SH-SY5Y (cell line): Measurements from ENCODE around the gene ZNF564.

Source experiments
- GATA2 ChIP-seq: IDR thresholded peaks from 2 replicates; pipeline ENCODE4 v1.6.1; 2011; ENCODE audit warnings: mild to moderate bottlenecking, low read depth, low read length
- GATA3 ChIP-seq: IDR thresholded peaks from 2 replicates; pipeline ENCODE4 v1.6.1; 2011; ENCODE audit warnings: low read depth, mild to moderate bottlenecking, low read length, moderate library complexity

ZNF564 gene

DNA sequence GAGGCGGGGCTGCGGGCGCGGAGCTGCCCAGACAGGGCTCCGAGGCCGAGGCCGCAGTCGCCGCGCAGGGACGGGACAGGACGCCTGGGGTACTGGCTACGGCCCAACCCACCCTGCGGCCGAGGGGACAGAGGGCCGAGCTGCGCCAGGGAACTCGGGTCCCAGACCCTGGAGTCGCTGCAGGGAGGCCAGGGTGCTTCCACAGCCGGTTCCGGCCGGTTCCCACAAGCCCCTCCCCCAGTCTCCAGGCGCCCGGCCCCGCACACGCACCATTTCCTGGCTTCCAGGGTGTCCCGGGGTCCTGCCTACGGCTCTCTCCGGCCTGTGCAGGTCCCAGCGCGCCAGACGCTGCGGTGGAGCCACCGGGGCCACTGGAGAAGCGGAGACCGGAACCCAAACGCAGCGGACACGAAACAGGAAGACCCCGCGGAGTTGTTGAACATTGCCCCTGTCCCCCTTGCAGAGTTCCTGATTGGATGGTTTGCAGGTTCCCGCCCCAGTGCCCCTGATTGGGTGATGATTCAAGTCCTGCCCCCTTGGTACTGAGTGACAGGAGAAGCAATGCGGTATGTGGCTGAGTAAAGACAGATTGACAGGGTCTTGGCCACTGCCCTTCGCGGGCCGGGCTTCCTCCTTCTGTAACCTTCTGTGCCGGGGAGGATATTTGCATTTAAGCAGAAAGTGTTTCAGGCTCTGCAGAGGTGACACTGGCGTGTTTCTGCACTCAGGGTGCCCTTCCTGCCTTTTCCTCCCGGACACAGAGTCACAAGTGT, at the start of gene ZNF564:
TSS of gene ZNF564 (minus strand) at position 423 of the 773 bp plus-strand sequence. CDS start at position 273, 150 bp downstream.
- TF ChIP-seq GATA3 = no peak
- TF ChIP-seq GATA2 = no peak

DNA sequence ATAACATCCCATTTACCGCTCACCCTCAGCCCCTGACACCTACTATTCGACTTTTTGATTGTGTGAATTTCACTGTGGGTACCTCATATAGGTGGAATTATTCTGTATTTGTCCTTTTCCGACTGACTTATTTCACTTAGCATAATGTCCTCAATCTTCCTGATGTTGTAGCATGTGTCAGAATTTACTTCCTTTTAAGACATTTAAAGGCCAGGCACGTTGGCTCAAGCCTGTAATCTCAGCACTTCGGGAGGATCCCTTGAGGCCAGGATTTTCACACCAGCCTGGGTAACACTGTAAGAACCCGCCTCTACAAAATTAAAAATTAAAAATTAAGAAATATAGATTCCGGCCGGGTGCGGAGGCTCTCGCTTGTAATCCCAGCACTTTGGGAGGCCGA, 46.3 kb upstream of the ZNF564 start:
- no peak for TF ChIP-seq GATA3
- no peak for TF ChIP-seq GATA2

DNA sequence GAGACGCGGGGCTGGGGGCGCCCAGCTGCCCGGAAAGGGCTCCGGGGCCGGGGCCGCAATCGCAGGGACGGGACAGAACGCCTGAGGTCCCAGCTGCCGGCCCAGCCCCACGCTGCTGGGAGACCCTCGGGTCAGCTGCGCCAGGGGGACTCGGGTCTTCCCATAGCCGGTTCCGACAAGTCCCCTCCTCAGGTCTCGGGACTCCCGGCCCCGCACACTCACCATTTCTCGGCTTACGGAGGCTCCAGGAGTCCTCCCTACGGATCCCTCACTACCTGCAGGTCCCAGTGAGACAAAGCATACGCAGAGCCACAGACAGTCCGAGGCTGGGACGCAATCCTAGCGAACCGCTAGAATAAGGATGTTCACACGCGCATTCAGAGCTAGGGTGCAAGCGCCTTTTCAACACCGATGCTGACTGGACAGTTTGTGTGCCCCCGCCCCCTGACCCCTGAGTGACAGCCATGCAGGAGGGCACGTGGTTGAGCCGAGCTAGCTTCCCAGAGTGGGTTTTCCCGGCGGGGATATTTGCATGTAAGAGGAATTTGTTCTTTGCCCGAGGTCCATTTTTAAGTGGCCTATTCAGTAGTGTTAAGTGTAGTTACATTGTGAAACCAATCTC, 45.8 kb upstream of the ZNF564 start:
- TF ChIP-seq GATA2 (no peak), GATA3 (no peak)

DNA sequence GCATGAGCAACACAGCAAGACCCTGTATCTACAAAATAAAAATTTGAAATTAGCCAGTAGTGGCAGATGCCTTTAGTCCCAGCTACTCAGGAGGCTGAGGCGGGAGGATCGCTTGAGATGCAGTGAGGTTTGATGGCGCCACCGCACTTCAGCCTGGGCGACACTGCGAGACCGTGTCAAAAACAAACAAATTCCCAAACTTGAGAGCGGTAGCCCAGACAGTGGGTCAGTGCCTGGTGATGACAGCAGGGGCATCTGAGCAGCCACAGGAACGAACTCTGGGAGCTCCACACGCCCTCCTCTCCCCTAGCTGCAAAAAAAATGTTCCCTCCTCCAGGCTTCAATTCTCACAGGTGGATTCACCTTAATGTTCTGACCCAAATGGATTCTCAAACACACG, 45.2 kb upstream of the ZNF564 start:
- TF ChIP-seq GATA2 (no peak), GATA3 (no peak)

DNA sequence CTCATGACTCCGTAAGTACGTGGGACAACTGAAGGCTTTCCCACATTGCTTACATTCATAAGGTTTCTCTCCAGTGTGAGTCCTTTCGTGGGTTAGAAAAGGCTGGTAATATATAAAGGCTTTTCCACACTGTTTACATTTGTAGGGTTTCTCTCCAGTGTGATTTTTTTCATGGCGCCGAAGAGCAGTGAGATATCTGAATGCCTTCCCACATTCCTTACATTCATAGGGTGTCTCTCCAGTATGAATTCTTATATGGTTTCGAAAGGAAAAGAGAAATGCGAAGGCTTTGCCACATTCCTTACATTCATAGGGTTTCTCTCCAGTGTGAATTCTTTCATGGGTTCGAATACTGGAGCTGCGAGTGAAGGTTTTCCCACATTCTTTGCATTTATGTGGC, 29.8 kb upstream of the ZNF564 start:
- TF ChIP-seq GATA3 (no peak), GATA2 (no peak)

DNA sequence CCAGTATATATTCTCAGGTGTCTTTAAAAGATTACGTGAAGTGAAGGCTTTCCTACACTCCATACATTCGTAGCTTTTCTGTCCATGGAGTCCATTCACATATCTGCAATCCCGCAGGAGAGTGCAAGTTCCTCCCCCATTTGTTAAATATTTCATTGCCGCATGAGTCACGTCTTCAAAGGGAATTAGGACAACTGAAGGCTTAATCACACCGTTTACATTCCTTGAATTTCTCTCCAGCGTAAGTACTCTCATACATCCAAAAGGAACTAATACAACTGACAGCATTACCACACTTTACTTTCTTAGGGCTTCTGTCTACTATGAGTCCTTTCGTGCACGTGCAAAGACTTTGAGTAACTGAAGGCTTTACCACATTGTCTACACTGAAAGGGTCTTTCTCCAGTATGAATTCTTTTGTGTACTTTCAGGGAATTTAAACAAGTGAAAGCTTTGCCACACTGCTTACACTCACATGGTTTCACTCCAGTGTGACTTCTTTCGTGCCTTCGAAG, 29.0 kb upstream of the ZNF564 start:
- TF ChIP-seq GATA3 (no peak), GATA2 (no peak)

DNA sequence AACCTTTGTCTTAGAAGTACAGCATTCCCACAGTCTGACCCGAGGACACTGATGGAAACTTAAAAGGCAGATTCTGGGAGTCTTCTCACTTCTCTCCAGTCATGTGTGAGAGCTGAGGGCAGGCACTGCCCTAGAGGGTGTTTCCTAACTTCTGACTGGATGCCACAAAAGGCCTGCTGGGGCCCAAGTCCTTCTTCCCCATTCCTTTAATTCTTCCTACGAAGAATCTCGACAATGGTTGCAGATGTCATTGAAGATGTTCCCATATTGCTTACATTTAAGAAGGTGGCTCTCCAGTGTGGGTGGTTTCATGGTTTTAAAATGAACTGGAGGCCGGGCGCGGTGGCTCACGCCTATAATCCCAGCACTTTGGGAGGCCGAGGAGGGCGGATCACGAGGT, 27.4 kb upstream of the ZNF564 start:
- no peak for TF ChIP-seq GATA3
- TF ChIP-seq GATA2 = no peak

DNA sequence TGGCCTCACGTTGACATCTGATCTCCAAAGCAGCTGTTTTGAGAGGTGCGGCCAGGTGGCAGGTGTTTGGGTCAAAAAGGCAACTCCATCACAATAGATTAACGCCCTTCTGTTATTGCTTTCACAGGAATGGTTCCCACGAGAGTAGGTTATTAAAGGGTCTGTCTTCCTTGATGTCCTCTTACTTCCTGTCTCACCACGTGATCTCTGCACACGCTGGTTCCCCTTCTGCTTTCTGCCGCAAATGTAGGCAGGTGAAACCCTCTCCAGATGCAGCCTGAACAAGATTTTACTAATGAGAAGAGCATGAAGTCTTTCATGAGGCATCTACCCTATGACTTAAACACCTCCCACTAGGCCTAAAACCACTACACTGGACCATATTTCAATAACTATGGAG, 22.8 kb upstream of the ZNF564 start:
- TF ChIP-seq GATA3 (no peak), GATA2 (no peak)

DNA sequence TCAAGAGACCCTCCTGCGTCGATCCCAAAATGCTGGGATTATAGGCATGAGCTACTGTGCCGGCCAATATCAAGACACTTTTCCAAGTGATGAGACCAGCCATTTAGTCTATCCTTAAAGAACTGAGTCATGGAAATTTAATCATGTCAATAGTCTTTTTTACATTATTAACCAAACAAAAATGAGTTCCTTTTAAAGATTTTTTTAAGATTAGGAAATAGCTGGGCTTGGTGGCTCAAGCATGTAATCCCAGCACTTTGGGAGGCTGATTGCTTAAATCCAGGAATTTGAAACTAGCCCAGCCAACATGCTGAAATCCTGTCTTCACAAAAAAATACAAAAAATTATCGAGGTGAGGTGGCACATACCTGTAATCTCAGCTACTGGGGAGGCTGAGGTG, 16.7 kb upstream of the ZNF564 start:
- TF ChIP-seq GATA3 = no peak
- TF ChIP-seq GATA2 = no peak

DNA sequence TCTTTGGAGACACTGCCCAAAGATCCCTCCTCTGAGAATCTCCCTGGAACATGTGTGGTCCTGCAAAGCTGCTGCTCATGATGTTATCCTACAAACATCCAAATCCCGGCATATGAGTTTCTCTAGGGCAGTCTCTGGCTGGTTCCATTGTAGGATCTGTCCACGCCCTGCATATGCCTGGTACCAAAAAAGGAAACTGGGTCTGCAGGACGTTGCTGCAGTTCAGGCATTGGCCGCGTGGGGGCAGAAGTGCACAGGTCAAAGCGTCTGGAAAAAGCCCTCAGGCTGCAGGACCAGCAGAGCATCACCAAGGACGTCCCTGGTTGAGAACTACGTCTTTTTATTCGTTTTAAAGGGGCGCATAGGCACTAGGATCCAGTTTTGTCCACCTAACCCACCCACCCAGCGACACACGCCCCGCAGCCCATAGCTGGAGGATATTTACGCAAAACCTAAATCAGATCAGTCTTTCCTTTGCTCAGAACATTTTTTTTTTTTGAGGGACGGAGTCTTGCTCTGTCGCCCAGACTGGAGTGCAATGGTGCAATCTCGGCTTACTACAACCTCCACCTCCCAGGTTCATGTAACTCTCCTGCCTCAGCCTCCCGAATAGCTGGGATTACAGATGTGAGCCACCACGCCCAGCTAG, 12.9 kb upstream of the ZNF564 start:
- TF ChIP-seq GATA3 (no peak), GATA2 (no peak)

DNA sequence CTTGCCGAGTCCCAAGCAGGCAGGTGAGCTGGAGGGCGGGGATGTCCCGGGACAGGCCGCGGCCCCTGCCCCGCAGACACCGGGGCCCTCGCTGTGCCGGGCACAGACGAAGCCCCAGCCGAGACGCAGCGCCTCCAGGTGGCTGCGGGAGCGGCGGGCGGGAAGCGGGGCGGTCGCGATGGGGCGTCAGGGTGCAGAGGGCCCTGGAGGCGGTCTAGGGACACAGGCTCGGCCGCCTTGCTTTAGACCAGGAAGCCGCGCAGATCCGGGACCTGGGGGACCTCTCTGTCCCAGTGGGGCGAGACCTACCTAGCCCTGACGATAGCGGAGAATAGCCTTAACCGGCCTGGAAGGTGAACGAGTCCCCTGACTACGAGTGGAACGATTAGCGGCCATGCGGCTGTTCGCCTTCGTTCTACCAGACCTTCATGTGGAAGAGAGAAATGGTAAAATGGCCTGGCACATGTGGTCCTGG, 4.2 kb upstream of the ZNF564 start:
- TF ChIP-seq GATA3 = no peak
- TF ChIP-seq GATA2 = no peak

DNA sequence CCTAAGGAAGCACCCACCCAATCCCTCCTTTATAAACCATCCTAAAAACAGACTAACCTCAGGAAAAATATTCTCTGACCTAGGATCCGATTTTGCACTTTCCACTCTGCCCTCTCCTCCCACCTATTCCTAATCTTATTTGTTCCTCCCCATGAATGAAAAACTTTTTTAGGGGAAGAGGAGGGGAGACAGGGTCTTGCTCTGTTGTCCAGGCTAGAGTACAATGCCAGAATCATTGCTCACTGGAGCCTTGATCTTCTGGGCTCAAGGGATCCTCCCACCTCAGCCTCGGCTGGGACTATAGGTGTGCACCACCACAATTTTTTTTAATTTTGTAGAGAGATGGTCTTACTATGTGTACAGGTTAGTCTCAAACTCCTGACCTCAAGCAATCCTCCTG, 4.4 kb downstream of the ZNF564 start:
- TF ChIP-seq GATA3 (no peak), GATA2 (no peak)

DNA sequence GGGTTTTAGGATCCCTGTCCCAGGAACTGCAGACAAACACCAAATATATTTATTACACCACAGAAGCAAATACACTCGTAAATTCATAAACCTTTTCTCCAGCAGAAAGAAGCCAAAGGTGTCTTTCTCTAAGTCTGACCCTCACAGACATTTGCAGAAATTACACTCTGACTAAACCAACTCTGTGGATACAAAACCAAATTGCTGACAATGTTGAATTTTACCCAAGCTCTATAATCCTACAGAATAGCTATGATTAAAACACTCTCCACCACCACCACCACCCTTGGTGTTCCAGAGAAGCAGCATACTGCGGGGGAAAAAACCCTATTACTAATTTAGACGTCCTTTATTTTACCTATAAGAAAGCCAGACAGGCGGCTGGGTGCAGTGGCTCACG, 5.2 kb downstream of the ZNF564 start:
- TF ChIP-seq GATA2 = no peak
- TF ChIP-seq GATA3 = no peak

DNA sequence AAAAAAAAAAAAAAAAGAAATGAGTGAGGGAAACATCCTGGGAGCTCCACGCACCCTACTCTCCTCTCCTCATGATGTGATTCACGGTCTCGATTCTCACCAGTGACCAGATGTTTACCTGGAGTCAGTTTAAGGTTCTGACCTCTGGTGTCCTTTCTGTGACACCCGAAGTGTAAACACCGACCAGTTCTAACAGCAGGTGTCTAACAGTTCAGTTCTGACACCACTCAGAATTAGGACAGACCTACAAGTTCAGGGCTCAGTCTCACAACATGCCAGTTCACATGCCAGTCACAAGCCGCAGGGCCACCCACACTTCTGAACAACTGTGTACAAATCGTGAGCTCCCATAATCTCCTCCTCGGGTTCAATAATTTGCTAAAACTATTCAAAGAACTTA, 6.0 kb downstream of the ZNF564 start:
- TF ChIP-seq GATA3 = no peak
- no peak for TF ChIP-seq GATA2

DNA sequence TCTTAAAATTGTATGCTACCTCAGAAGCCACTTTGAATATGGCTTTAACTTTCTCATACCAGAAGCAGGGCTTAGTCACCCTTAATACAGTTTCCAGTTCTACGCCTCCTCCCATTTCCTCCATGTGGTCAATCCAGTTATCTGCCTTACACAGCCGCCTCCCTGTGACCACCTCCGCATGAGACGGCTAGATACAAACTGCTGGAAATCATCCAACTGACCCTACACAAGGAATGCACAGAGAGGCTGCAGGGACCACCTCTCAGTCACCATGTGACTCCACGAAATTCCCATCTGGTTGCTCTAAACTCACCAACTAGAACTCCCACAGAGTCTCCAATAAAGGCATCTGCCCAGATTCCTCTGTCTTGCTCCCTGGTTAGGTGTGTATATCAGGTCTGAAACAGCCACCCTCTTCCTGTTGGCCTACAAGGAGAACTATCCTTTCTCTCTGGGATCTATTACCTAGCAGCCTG, 6.8 kb downstream of the ZNF564 start:
- TF ChIP-seq GATA3 (no peak), GATA2 (no peak)
